HEK293 (cell line): ENCODE measurements around the gene PLOD3.

ENCODE experiments used
- CTCF ChIA-PET: fragments of 350-600 bp; formaldehyde crosslinking; extraction: SDS; loops from one replicate; lab custom pipeline; 2021; ENCODE audit warnings: antibody characterized with exemption; lab: Yijun Ruan, JAX
- POLR2A ChIA-PET: fragments of 300-600 bp; formaldehyde crosslinking; extraction: SDS; loops from one replicate; lab custom pipeline; 2020; ENCODE audit warnings: antibody characterized with exemption, inconsistent platforms; lab: Yijun Ruan, JAX
- H3K27ac ChIP-seq: fragments of 200-500 bp; sonication (Bioruptor generic); 2 replicates; pipeline ENCODE4 v1.5.1; 2014; ENCODE audit warnings: low read depth, low read length, control low read depth, inconsistent platforms; ENCODE audit errors: extremely low read depth
- H3K36me3 ChIP-seq, 2 experiments: fragments of 200-500 bp in 1 of 2; sonication (Bioruptor generic) in 1 of 2; 1 replicate in 1 of 2; 2 replicates in 1 of 2; pipeline ENCODE4 v1.5.1; 2014 to 2017; ENCODE audit warnings: inconsistent platforms in 2 of 2, low read length in 2 of 2; ENCODE audit not compliant: control insufficient read depth in 2 of 2, insufficient read depth in 1 of 2
- H3K4me1 ChIP-seq: fragments of 200-500 bp; sonication (Bioruptor generic); 2 replicates; pipeline ENCODE4 v1.5.1; 2014; ENCODE audit warnings: mild to moderate bottlenecking, low read length, inconsistent platforms; ENCODE audit not compliant: control insufficient read depth, insufficient read depth
- H3K4me3 ChIP-seq: 2 replicates; pipeline ENCODE4 v1.5.1; 2011; ENCODE audit warnings: low read depth, mild to moderate bottlenecking, control low read depth, low read length, moderate library complexity
- H3K9me3 ChIP-seq: fragments of 200-500 bp; sonication (Bioruptor generic); 2 replicates; pipeline ENCODE4 v1.5.1; 2014; ENCODE audit warnings: low read depth, low read length, inconsistent platforms; ENCODE audit not compliant: control insufficient read depth, insufficient read depth
- GLI2 ChIP-seq: fragments of 450-650 bp; formaldehyde crosslinking; IDR thresholded peaks from 2 replicates; pipeline ENCODE4; 2017; ENCODE audit warnings: missing biosample characterization, missing genetic modification characterization, low read depth, borderline replicate concordance
- KLF10 ChIP-seq: fragments of 450-650 bp; IDR thresholded peaks from 2 replicates; pipeline ENCODE4 v1.5.1; 2018; ENCODE audit warnings: missing biosample characterization, mild to moderate bottlenecking, missing genetic modification characterization
- KLF17 ChIP-seq: fragments of 450-650 bp; formaldehyde crosslinking; IDR thresholded peaks from 2 replicates; pipeline ENCODE4 v1.5.1; 2016; ENCODE audit warnings: missing biosample characterization, missing genetic modification characterization
- SALL2 ChIP-seq: fragments of 450-650 bp; formaldehyde crosslinking; IDR thresholded peaks from 2 replicates; pipeline ENCODE4 v1.5.0; 2017; ENCODE audit warnings: missing biosample characterization, mild to moderate bottlenecking, missing genetic modification characterization, borderline replicate concordance
- ZFP37 ChIP-seq: fragments of 450-650 bp; formaldehyde crosslinking; IDR thresholded peaks from 2 replicates; pipeline ENCODE4 v1.5.1; 2016; ENCODE audit warnings: missing biosample characterization, missing genetic modification characterization
- ZNF23 ChIP-seq: fragments of 450-650 bp; formaldehyde crosslinking; IDR thresholded peaks from 2 replicates; pipeline ENCODE4 v1.5.1; 2016; ENCODE audit warnings: missing biosample characterization, missing genetic modification characterization, borderline replicate concordance
- ZNF24 ChIP-seq: fragments of 450-650 bp; formaldehyde crosslinking; IDR thresholded peaks from 2 replicates; pipeline ENCODE4 v1.5.1; 2016; ENCODE audit warnings: missing biosample characterization, missing genetic modification characterization
- ZNF266 ChIP-seq: fragments of 450-650 bp; formaldehyde crosslinking; IDR thresholded peaks from 2 replicates; pipeline ENCODE4 v1.5.1; 2016; ENCODE audit warnings: missing biosample characterization, missing genetic modification characterization, low read depth
- ZNF302 ChIP-seq: fragments of 450-650 bp; formaldehyde crosslinking; IDR thresholded peaks from 2 replicates; pipeline ENCODE4 v1.5.1; 2016; ENCODE audit warnings: missing biosample characterization, missing genetic modification characterization, low read depth
- ZNF423 ChIP-seq: fragments of 450-650 bp; formaldehyde crosslinking; IDR thresholded peaks from 2 replicates; pipeline ENCODE4 v1.5.1; 2016; ENCODE audit warnings: missing biosample characterization, missing genetic modification characterization
- ZNF501 ChIP-seq: fragments of 450-650 bp; formaldehyde crosslinking; IDR thresholded peaks from 2 replicates; pipeline ENCODE4 v1.5.1; 2016; ENCODE audit warnings: missing biosample characterization, missing genetic modification characterization
- ZNF529 ChIP-seq: fragments of 450-650 bp; formaldehyde crosslinking; IDR thresholded peaks from 2 replicates; pipeline ENCODE4 v1.5.1; 2017; ENCODE audit warnings: missing genetic modification characterization, missing biosample characterization; ENCODE audit not compliant: insufficient replicate concordance
- ZNF530 ChIP-seq: fragments of 450-650 bp; formaldehyde crosslinking; IDR thresholded peaks from 2 replicates; pipeline ENCODE4 v1.5.1; 2016; ENCODE audit warnings: low read depth, missing biosample characterization, missing genetic modification characterization
- ZNF571 ChIP-seq: fragments of 450-650 bp; formaldehyde crosslinking; IDR thresholded peaks from 2 replicates; pipeline ENCODE4 v1.5.0; 2017; ENCODE audit warnings: missing biosample characterization, missing genetic modification characterization
- ZNF580 ChIP-seq: fragments of 450-650 bp; formaldehyde crosslinking; IDR thresholded peaks from 2 replicates; pipeline ENCODE4 v1.5.1; 2016; ENCODE audit warnings: missing biosample characterization, missing genetic modification characterization
- ZNF596 ChIP-seq: fragments of 450-650 bp; IDR thresholded peaks from 2 replicates; pipeline ENCODE4 v1.5.0; 2018; ENCODE audit warnings: missing biosample characterization, mild to moderate bottlenecking, missing genetic modification characterization, moderate library complexity
- ZNF610 ChIP-seq: fragments of 450-650 bp; formaldehyde crosslinking; IDR thresholded peaks from 2 replicates; pipeline ENCODE4 v1.5.1; 2016; ENCODE audit warnings: missing biosample characterization, missing genetic modification characterization, borderline replicate concordance
- ZNF660 ChIP-seq: fragments of 450-650 bp; IDR thresholded peaks from 2 replicates; pipeline ENCODE4 v1.5.1; 2018; ENCODE audit warnings: missing biosample characterization, mild to moderate bottlenecking, missing genetic modification characterization
- ZNF768 ChIP-seq: fragments of 450-650 bp; formaldehyde crosslinking; IDR thresholded peaks from 2 replicates; pipeline ENCODE4 v1.5.1; 2018; ENCODE audit warnings: missing biosample characterization, mild to moderate bottlenecking, missing genetic modification characterization
- ZNF837 ChIP-seq: fragments of 450-650 bp; formaldehyde crosslinking; IDR thresholded peaks from 2 replicates; pipeline ENCODE4 v1.5.1; 2016; ENCODE audit warnings: missing biosample characterization, missing genetic modification characterization
- ZSCAN4 ChIP-seq: fragments of 450-650 bp; formaldehyde crosslinking; IDR thresholded peaks from 2 replicates; pipeline ENCODE4 v1.5.1; 2017; ENCODE audit warnings: missing biosample characterization, missing genetic modification characterization
- ZXDB ChIP-seq: fragments of 450-650 bp; formaldehyde crosslinking; IDR thresholded peaks from 2 replicates; pipeline ENCODE4 v1.5.1; 2016; ENCODE audit warnings: missing biosample characterization, missing genetic modification characterization

Gene PLOD3

GRCh38 chr7:101180130-101180755, 37.1 kb downstream of the PLOD3 start, which contains the start of gene NAT16:
Gene NAT16, minus strand, starts transcription at chr7:101180293. Its CDS starts 5,486 bp downstream, at chr7:101174807.
- POLR2A ChIA-PET = no interaction called here
- no peak for TF ChIP-seq KLF17 (tag by site-specific recombination)
- no peak for TF ChIP-seq ZNF302 (tag by site-specific recombination)
- no peak for TF ChIP-seq ZXDB (tag by site-specific recombination)
- TF ChIP-seq ZNF266 = no peak
- no peak for TF ChIP-seq ZFP37 (tag by site-specific recombination)
- TF ChIP-seq ZNF580 = no peak
- TF ChIP-seq ZNF423 (tag by site-specific recombination) = no peak
- TF ChIP-seq GLI2 (tag by site-specific recombination) = no peak
- TF ChIP-seq ZNF501 (tag by site-specific recombination) = no peak
- no peak for TF ChIP-seq ZNF610 (tag by site-specific recombination)
- no peak for TF ChIP-seq ZNF571 (tag by site-specific recombination)
- no peak for TF ChIP-seq ZNF23 (tag by site-specific recombination)
- no peak for TF ChIP-seq ZSCAN4 (tag by site-specific recombination)
- TF ChIP-seq KLF10 (tag by site-specific recombination) = no peak
- no peak for TF ChIP-seq ZNF660
- no peak for TF ChIP-seq ZNF24 (tag by site-specific recombination)
- TF ChIP-seq, all 188 proteins: peak for 0

GRCh38 chr7:101179713-101180112, 37.7 kb downstream of the PLOD3 start:
- Histone ChIP-seq H3K4me1 (no peaks in the 10 kb centered on the region), H3K36me3 (no peaks in the 10 kb centered on the region), H3K27ac (no peak overlapping the region), H3K9me3 (no peaks in the 10 kb centered on the region), H3K4me3 (no peak overlapping the region)
- CTCF ChIA-PET = no interaction called here
- POLR2A ChIA-PET = no interaction called here
- TF ChIP-seq ZNF768 (tag by site-specific recombination) = no peak
- no peak for TF ChIP-seq SALL2 (tag by site-specific recombination)
- no peak for TF ChIP-seq ZNF837
- no peak for TF ChIP-seq ZNF596 (tag by site-specific recombination)
- no peak for TF ChIP-seq ZNF529
- no peak for TF ChIP-seq ZNF530

More at GRCh38 chr7:101180130-101180755, 37.1 kb downstream of the PLOD3 start, which contains the start of gene NAT16:
- H3K9me3 ChIP-seq = no peaks in the 10 kb centered on the region
- H3K4me3 ChIP-seq = no peak within 1 kb of the TSS
- H3K4me1 ChIP-seq = no peaks in the 10 kb centered on the region
- CTCF ChIA-PET = no interaction called here
- no peaks in the 10 kb centered on the region for H3K36me3 ChIP-seq
- H3K27ac ChIP-seq = no peak within 1 kb of the TSS
